HT1080 (cell line): ENCODE data around the gene ILF3. TPM values are rescaled to one million over a fixed set of nuclear protein-coding genes. Genes with fewer than 3 reads are reported as not detected.

Experiments used
- DNase-seq: peaks from one replicate; pipeline ENCODE4 v3.0.0-alpha.2; 2015; ENCODE audit warnings: low read depth
- polyA plus RNA-seq, 2 experiments: library from polyadenylated mRNA; depleted of rRNA; stranded (reverse); fragments of >200 nt; gene quantifications; 2 replicates each; pipeline ENCODE4 v1.2.3, GENCODE V29; 2015
- total RNA-seq: library from RNA; depleted of rRNA; stranded (reverse); fragments of >200 nt; shearing (Covaris generic); gene quantifications from 2 replicates; pipeline ENCODE4 v1.2.3, GENCODE V29; 2014; rRNA removed

ILF3 gene
- total RNA-seq: 169 and 184 TPM in 2 replicates
- polyA plus RNA-seq (2015; cell fraction: cytosol; rRNA removed): 178 and 200 TPM in 2 replicates
- 470 and 506 TPM in 2 replicates for polyA plus RNA-seq (2015; cell fraction: nucleus; rRNA removed)

DNA sequence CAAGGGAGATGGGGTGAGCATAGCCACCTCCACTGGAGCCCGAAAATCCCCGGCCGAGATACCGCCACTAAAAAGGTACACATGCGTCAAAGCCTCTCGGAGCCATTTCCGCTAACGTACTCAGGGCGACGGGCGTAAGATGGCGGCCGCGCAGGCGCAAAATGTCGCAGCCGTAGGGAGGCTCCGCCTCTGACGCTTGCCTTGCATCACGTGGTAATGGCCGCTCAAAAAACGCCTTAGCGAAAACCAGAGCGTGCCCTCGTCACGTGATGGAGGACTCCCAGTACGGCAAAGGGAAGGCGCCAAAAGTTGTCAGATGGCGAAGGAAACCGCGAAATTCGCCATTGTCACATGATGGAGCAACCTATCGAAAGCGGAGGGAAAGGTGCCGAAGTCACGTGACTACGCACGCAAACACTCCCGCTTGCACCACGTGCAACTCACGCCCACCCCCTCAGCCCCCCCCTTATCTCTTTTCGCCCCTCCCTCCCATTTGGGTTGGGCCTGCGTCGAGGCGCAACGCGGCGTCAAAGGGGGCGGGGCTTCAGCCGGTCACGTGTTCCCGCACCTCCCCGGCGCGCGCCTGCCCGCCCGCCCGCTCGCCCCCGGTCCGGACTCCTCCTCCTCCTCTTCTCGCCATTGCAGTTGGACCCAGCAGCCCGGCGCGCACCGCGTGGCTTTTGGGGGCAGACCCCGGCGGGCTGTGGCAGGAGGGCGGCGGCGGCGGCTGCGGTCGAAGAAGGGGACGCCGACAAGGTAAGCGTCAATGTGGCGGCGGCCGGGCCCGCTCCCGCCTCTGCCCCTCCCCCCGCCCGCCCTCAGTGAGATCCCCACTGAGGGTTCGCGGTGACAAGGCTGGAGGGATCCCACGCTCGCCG lies at the start of gene ILF3:
Gene ILF3 (plus strand): TSS at position 615 of the 878 bp plus-strand sequence. CDS start 16,260 bp downstream, outside the sequence.
- peak; percentile 100 for DNase-seq

DNA sequence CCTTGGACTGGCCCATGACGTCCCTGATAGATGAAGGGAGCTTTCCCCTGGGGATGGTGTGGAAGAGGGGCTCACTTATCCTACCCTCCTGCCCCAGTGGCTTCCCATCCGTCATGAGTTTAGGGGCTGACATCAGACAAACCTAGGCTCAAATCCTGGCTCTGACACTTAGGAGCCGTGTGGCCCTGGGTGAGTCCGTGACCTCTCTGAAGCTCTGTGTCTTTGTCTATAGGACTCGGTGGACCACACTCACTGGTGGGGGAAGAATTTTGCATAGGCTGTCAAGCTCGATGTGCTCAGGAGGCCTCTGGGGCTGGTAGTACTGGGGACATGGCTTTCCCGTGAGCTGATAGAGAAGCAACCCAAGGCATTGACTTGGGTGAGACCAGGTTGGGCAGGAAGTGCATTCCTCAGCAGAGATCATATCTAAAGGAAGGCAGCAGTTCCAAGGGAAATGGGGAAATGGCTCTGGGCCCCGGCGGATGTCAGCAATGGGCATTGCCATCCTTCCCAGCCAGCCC lies 49.6 kb upstream of the ILF3 start:
- no peak for DNase-seq

DNA sequence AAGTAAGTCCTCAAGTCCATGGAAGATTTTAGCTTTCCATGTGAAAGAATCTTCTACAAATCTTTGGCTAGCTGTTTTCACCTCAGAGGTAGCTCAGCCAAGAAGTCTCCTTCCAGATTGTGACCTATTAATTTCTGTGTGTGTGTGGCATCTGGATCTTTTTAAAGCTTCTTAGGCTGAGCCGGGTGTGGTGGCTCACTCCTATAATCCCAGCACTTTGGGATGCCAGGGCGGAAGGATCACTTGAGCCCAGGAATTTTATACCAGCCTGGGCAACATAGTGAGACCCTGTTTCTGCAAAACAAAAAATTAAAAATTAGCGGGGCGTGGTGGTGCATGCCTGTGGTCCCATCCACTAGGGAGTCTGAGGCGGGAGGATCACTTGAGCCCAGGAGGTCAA lies 42.2 kb upstream of the ILF3 start:
- no peak for DNase-seq

DNA sequence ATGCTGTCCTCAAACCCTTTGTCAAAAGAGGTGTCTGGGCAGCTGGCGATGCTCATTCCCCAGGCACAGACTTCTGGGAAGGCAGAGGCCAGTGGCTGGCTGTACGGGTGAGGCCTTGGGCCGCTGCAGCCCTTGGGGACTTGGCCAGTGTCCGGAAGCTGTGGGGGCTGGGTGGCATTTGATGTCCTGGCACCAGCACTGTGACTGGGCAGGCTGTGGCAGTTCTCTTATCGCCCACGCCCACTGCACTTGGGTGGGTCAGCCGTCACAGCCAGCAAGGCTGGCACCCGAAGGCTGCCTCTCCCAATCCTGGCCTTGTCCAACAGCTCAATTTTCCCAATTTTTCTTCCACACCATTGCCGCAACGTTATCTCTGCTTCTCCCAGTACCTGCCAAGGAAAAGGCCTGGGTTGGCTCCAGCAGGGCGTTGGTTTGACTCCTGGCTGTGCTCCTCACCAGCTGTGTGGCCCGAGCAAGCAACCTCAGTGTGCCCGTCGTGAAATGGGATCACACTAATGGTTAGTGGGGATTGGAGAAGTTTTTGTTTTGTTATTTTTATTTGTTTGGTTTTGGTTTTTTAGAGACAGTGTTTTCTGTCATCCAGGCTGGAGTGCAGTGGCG lies 41.5 kb upstream of the ILF3 start:
- no peak for DNase-seq

DNA sequence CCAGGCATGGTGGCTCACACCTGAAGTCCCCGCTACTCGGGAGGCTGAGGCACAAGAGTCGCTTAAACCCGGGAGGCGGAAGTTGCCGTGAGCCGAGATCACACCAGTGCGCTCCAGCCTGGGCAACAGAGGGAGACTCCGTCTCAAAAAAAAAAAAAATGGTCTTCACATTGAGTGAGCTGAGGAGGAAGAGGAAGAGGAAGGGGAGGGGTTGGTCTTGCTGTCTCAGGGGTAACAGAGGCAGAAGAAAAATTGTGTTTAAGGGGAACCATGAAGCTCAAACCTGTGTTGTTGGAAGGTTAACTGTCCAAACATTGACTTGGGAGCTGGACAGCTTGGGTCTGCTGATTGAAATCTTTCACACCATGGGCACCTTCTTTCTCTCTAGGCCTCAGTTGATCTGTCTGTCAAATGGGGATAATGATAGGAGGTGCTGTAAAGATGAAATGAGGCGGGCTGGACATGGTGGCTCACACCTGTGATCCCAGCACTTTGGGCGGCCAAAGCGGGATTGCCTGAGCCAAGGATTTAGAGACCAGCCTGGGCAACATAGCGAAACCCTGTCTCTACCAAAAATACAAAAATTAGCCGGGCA lies 38.6 kb upstream of the ILF3 start:
- DNase-seq: no peak

DNA sequence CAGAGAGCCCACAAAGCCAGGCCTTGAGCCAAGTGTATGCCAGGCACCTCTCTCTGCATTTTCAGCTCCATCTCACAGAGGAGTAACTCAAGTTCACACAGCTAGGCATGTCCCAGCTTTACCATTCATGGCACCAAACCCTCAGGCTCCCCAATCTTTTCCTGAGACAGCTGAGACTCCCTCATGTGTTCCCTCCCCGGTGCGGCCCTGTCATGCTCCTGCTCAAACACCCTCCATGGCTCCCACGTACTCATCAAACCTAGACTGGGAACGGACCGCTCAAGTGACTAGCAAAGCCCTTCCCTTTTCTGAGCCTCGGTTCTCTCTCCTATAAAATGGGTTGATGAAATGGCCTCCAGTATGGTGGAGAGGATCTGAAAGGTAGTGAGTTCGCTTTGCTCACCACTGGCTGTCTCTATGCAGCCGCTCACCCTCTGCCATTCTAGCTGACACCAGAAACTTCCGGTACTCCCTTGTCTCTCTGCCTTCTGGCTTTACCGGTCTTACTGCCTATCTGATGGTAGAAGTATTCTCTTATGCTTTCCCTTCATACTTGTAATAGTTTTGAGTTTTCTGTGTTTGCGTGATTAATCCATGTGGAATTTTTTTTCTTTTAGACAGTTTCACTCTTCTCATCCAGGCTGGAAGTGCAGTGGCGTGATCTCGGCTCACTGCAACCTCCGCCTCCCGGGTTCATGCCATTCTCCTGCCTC lies 36.6 kb upstream of the ILF3 start:
- DNase-seq: peak; percentile 57

DNA sequence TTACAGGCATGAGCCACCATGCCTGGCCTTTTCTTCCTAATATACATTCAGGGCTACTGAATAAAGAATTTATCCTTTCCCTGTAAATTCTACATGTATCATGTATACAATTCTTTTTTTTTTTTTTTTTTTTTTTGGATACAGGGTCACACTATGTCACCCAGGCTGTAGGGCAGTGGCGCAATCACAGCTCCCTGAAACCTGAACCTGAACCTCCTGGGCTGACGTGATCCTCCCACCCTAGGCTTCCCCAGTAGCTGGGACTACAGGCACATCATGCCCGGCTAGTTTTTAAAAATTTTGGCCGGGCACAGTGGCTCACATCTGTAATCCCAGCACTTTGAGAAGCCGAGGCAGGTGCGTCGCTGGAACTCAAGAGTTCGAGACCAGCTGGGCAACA lies 35.3 kb upstream of the ILF3 start:
- DNase-seq: no peak

DNA sequence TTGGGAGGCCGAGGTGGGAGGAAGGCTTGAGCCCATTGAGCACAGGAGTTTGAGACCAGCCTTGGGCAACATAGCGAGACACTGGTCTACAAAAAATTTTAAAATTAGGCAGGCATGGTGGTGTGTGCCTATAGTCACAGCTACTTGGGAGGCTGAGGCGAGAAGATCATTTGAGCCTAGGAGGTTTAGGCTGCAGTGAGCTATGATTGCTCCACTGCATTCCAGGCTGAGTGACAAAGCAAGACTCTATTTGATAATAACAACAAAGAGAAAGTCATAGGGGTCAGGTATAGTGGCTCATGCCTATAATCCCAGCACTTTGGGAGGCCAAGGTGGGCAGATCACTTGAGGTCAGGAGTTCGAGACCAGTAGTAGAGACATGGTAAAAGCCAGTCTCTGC lies 33.4 kb upstream of the ILF3 start:
- no peak for DNase-seq

DNA sequence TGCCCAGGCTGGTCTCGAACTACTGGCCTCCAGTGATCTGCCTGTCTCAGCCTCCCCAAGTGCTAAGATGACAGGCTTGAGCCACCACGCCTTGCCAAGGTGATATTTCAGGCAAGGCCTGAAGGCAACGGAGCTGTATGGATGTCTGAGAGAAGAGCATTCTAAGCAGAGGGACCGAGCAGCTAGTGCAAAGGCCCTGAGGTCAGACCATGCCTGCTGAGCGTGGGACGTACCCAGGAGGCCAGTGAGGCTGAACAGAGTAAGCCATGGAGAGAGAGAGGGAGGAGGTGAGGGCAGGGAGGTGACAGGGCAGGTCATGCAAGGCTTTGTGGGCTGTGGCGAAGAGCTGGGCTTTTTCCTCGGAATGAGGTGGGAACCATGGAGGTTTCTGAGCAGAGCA lies 32.2 kb upstream of the ILF3 start:
- DNase-seq: no peak

DNA sequence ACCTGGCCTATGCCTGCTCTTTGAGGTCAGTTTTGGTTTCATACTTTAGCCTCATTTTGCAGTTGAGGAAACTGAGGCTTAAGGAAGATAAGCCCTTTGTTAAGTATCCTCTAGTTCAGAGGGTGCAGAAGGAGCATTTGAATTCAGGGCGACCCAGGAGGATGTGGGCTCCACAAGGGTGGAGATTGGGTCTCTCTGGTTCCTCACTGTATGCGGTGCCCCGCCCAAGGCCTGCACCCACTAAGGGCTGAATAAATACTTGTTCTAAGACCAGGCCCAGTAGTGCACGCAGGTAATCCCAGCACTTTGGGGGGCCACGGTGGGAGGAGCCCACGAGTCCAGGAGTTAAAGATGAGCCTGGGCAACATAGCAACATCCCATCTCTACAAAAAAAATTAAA lies 29.6 kb upstream of the ILF3 start:
- no peak for DNase-seq

DNA sequence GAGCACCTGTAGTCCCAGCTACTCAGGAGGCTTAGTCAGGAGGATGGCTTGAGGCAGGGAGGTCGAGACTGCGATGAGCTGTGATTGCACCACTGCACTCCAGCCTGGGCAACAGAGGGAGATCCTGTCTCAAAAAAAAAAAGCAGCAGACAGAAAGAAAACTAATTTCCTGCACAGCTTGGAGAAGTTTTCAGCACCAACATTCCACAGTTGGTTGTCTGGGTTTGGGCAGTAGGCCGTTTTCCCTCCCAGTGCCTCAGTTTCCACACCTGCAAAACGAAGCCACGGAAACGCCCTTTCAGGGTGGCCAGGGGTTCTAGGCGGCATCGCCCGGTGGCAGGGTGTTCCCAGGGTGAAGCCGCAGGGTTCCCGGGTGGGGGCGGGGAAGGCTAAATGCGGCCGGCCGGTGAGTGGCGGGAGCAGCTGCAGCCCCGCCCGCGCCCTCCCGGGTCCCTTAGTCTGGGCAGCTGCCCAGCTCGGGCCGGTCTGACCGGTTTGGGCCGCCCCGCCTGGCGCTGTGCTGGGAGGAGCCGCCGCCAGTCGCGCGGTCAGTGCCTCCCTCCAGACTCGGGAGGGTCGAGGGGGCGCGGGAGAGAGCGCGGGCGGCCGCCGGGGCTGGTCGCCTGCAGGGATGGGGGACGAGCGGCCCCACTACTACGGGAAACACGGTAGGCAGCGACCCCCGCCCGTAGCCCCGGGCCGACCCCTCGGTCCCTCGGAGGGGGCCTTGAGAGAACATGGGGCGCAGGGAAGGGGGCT lies 29.0 kb upstream of the ILF3 start, which contains the start of gene SLC44A2:
Gene SLC44A2 (plus strand): TSS at position 551 of the 759 bp plus-strand sequence. CDS start 81 bp downstream, at position 632.
- DNase-seq: no peak

DNA sequence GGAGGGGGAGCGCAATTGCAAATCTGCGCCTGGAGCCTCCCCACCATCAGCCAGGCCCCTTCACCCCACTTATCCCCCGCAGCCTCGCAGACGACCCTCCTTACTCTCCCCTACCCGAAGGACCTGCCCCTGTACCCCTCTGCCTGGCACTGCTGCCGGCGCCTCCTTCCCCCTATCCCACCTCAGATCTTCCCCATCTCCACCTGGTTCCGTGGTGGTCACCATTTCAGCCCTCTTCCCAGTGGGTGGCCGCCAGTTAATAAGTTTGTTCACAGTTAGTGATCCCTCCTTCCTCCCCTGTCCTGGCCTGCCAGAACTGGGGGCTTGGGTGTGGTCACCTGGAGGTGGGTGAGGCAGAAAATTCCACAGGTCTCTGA lies 28.4 kb upstream of the ILF3 start:
- DNase-seq: no peak

DNA sequence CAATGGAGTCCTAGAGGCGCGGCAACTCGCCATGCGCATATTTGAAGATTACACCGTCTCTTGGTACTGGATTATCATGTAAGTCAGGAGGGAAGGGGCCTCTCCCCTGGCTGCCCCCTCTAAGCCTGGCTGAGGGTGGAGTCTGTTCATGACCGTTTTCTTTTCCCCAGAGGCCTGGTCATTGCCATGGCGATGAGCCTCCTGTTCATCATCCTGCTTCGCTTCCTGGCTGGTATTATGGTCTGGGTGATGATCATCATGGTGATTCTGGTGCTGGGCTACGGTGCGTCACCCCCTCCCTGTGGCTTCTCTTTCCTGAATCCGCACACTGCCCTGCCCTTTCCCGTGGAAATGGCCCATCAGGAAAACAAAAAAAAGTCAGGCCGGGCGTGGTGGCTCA lies 22.3 kb upstream of the ILF3 start:
- no peak for DNase-seq

DNA sequence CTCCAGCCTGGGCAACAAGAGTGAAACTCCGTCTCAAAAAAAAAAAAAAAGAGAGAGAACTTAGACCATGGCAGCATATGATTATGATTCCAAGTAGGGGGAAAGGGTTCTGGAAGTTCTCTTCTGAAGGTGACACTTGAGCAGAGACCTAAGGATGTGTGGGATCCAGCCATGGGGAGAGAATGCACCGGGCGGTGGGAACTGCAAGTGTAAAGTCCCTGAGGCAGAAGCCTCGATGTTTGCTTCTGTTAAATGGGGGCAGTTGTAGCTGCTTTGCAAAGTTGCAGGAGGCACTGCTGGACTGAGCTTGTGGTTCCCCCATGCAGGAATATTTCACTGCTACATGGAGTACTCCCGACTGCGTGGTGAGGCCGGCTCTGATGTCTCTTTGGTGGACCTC lies 19.7 kb upstream of the ILF3 start:
- no peak for DNase-seq

DNA sequence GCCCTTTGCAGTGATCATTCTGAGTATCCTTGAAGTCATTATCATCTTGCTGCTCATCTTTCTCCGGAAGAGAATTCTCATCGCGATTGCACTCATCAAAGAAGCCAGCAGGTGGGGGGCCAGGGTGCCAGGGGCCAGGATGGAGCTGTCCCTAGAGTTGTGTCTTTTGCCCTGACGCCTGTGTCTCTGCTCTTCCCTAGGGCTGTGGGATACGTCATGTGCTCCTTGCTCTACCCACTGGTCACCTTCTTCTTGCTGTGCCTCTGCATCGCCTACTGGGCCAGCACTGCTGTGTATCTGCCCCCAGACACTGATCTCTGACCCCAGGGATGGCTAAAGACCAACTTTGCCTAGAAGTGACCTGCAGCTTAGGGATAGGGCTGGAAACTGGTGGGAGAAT lies 19.2 kb upstream of the ILF3 start:
- DNase-seq: no peak

DNA sequence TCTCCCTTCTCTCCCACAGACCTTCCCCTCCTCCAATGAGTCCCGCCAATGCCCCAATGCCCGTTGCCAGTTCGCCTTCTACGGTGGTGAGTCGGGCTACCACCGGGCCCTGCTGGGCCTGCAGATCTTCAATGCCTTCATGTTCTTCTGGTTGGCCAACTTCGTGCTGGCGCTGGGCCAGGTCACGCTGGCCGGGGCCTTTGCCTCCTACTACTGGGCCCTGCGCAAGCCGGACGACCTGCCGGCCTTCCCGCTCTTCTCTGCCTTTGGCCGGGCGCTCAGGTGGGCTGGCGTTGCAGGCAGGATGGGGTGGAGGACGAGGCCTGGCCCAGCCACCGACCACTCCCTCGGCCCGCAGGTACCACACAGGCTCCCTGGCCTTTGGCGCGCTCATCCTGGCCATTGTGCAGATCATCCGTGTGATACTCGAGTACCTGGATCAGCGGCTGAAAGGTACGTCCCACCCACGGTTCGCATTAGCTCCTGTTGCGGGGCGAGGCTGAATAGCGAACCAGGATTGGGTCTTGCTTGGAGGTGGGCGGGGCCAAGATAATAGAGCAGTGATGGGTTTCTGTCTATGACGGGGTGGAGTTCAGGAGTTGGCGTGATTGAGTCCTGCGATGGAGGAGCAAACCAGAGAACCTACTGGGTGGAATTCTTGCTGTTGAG lies 17.7 kb upstream of the ILF3 start:
- DNase-seq: no peak

DNA sequence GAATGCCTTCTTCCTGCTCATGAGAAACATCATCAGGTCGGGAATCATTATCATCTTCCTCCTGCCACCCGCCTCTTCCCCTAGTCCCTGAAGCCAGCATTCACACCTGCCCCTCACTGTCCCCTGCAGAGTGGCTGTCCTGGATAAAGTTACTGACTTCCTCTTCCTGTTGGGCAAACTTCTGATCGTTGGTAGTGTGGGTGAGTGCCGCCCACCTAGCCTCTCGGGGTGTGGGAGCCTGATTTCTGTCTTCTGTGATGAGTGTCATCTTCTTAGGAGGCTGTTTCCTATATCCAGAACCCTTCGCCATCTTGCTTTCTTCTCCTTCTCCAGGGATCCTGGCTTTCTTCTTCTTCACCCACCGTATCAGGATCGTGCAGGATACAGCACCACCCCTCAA lies 16.3 kb upstream of the ILF3 start:
- no peak for DNase-seq

DNA sequence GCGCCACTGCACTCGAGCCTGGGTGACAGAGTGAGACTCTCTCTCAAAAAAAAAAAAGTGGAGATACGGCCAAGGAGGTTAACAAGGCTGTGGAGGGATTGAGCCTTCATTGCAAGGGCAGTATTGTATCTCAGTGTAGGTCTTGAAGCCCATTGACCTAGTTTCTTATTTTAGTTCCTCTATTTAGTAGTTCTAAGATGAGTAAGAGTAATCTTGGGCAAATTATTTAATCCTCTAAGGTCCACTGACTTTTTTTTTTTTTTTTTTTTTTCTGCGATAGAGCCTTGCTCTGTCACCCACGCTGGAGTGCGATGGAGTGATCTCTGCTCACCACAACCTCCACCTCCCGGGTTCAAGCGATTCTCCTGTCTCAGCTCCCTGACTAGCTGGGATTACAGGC lies 14.3 kb upstream of the ILF3 start:
- no peak for DNase-seq

DNA sequence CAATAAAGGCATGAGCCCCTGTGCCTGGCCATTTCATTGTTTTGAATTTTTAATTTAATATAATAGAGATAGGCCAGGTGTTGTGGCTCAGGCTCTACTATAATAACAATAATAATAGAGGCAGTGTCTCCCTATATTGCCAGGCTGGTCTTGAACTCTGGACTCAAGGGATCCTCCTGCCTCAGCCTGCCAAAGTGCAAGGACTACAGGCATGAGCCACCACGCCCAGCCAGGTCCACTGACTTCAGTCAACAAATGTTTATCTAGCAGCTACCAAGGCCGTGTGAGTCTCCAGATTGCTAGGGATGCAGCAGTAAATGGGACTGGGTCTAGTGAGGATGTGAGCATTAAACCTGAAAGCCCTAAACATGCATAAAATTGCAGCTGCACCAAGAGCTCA lies 13.8 kb upstream of the ILF3 start:
- no peak for DNase-seq

DNA sequence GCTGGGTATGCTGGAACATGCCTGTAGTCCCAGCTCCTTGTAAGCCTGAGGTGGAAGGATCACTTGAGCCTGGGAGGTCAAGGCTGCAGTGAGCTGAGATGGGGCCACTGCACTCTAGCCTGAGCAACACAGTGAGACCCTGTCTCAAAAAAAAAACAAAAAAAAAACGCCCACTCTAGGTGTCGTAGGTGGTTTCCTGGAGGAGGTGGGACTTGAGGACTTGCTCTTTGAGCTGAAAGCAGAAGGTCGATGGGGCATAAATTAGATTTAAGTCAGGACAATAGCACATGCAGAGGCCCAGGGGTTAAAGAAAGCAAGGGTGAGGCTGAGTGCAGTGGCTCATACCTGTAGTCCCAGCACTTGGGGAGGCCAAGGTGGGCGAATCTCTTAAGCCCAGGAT lies 12.9 kb upstream of the ILF3 start:
- DNase-seq: no peak
